Immature natural killer cell (primary cell): ENCODE measurements around the gene MAGEB6. TPM values are rescaled to one million over a fixed set of nuclear protein-coding genes. Genes with fewer than 3 reads are reported as not detected.
"Not testable (repeated sequence)": the region's sequence is repeated elsewhere in the genome, so short reads cannot be mapped to it uniquely, and the experiment has no call there.

Experiments
- DNase-seq, 3 donors: peaks; one replicate each; pipeline ENCODE4 v3.0.0; 2022; ENCODE audit warnings: mixed read lengths in 1 of 3
- H3K27ac Mint-ChIP-seq, 6 donors: one replicate each; pipeline ENCODE4 v1.8.0; 2020; ENCODE audit warnings: mixed read lengths in 6 of 6, mild to moderate bottlenecking in 5 of 6, inconsistent platforms in 4 of 6, moderate library complexity in 3 of 6
- H3K27me3 Mint-ChIP-seq, 3 donors: one replicate each; pipeline ENCODE4 v1.8.0; 2020 to 2021; ENCODE audit warnings: low read depth in 3 of 3, mild to moderate bottlenecking in 3 of 3, mixed read lengths in 3 of 3, moderate library complexity in 3 of 3, inconsistent platforms in 1 of 3
- H3K36me3 Mint-ChIP-seq, 3 donors: one replicate each; pipeline ENCODE4 v1.8.0; 2020; ENCODE audit warnings: mixed read lengths in 3 of 3, inconsistent platforms in 2 of 3, mild to moderate bottlenecking in 2 of 3
- H3K4me1 Mint-ChIP-seq, 2 donors: one replicate each; pipeline ENCODE4 v1.8.0; 2020; ENCODE audit warnings: inconsistent platforms in 2 of 2, mild to moderate bottlenecking in 2 of 2, mixed read lengths in 2 of 2, moderate library complexity in 1 of 2
- H3K4me3 Mint-ChIP-seq, 5 donors: one replicate each; pipeline ENCODE4 v1.8.0; 2020; ENCODE audit warnings: mild to moderate bottlenecking in 5 of 5, mixed read lengths in 5 of 5, inconsistent platforms in 3 of 5, moderate library complexity in 3 of 5
- H3K9me3 Mint-ChIP-seq, 6 donors: one replicate each; pipeline ENCODE4 v1.8.0; 2020; ENCODE audit warnings: mild to moderate bottlenecking in 6 of 6, mixed read lengths in 6 of 6, inconsistent platforms in 4 of 6, moderate library complexity in 3 of 6
- polyA plus RNA-seq, 3 donors: library from polyadenylated mRNA; unstranded; fragments of 300-500 nt; fragmentation: Illumina TruSeq; gene quantifications; one replicate each; pipeline ENCODE4 v1.2.3, GENCODE V29; 2021

MAGEB6 gene
- not detected for polyA plus RNA-seq

DNA sequence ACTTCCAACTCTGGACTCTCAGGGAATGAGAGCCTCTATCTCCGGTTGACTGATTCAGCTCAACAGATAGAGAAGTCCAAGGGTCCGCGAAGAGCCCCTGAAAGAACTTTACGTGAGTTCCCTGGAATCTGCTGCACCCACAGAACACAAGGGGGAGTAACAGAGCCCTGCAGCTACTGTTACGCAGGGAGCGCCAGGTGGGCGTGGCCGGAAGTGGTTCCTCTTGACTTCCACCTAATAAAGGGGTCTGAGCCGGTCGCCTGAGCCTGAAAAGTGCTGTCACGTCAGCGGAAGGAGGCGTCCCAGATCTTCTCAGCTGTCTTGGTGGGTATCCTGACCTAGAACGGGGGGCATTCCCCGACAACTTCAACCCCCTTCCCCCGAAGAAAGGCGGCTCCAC lies at the start of gene MAGEB6:
MAGEB6 (plus strand) TSS at position 237 of the 400 bp plus-strand sequence. CDS start 1,407 bp downstream, outside the sequence.
- H3K4me1 Mint-ChIP-seq = no peaks in the 10 kb centered on the region
- H3K27me3 Mint-ChIP-seq = no peaks in the 10 kb centered on the region
- no peak for DNase-seq

DNA sequence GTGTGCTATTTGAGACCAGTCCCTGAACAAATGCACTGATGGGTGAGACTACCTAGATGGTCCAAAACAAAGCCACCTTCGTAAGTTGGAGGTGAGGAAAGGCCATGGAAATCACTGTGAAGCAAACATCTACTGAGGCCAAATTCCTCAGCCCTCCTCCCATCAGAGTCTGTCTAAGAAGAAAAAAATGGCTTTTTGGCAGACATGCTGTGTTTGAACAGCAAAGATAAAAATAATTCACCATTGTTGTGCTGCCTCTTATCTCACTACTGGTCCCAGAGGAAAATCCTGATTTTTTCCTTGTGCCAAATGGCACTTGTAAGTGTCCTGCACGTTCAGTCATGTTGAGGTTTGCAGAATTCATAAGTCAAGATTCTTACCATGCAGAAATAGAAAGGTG lies 46.2 kb upstream of the MAGEB6 start:
- Mint-ChIP-seq H3K9me3 (peaks cover 2 to 10% (median 8%) of the 10 kb centered on the region in 6 donors), H3K27me3 (peaks cover 0 to 2% (median 0%) of the 10 kb centered on the region in 3 donors), H3K27ac (no peak overlapping the region), H3K4me1 (no peaks in the 10 kb centered on the region), H3K36me3 (no peaks in the 10 kb centered on the region), H3K4me3 (no peak overlapping the region)
- DNase-seq = no peak

More for the DNA sequence above, at the start of gene MAGEB6:
- Mint-ChIP-seq H3K4me3 (no peak within 1 kb of the TSS), H3K27ac (no peak within 1 kb of the TSS), H3K9me3 (peaks cover 0 to 6% (median 0%) of the 10 kb centered on the region in 6 donors), H3K36me3 (no peaks in the 10 kb centered on the region)

DNA sequence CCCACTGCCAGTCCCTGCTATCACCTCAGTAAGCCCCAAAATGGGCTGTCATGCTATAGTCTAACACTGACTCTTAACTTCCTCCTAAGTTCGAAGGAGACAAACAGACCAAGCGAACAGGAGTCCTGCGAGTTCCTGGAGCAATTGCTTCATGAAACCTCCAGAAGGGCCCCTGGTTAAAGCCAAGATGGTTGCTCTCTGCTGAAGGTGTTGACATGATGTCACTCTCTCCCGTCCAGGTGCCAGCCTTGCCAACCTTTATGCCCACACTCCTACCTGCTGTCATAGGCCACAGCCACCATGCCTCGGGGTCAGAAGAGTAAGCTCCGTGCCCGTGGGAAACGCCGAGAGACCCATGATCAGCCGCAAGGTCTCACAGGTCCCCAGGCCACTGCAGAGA lies 31.9 kb upstream of the MAGEB6 start, which contains the start of gene MAGEB6B:
MAGEB6B (plus strand) TSS at position 301 of the 400 bp plus-strand sequence; CDS start at position 301, 0 bp downstream.
- no peaks in the 10 kb centered on the region for H3K4me1 Mint-ChIP-seq
- H3K4me3 Mint-ChIP-seq = no peak within 1 kb of the TSS
- no peaks in the 10 kb centered on the region for H3K36me3 Mint-ChIP-seq
- no peak within 1 kb of the TSS for H3K27ac Mint-ChIP-seq
- peaks cover 0 to 3% (median 2%) of the 10 kb centered on the region in 3 donors for H3K27me3 Mint-ChIP-seq
- peaks cover 0 to 13% (median 6%) of the 10 kb centered on the region in 6 donors for H3K9me3 Mint-ChIP-seq
- DNase-seq = no peak

- H3K9me3 Mint-ChIP-seq = peaks cover 0 to 17% (median 6%) of the 10 kb centered on the region in 6 donors
- H3K36me3 Mint-ChIP-seq = no peaks in the 10 kb centered on the region
- peaks cover 0 to 4% (median 0%) of the 10 kb centered on the region in 3 donors for H3K27me3 Mint-ChIP-seq
- H3K27ac Mint-ChIP-seq = no peak overlapping the region
- no peaks in the 10 kb centered on the region for H3K4me1 Mint-ChIP-seq
- no peak overlapping the region for H3K4me3 Mint-ChIP-seq
- no peak for DNase-seq
These were observed 11.3 kb downstream of the MAGEB6 start for GRCh38 chrX:26203561-26203960.

- H3K4me3 Mint-ChIP-seq, H3K27me3 Mint-ChIP-seq, H3K36me3 Mint-ChIP-seq, DNase-seq, H3K4me1 Mint-ChIP-seq, H3K27ac Mint-ChIP-seq: not testable (repeated sequence)
- peaks cover 0 to 12% (median 6%) of the 10 kb centered on the region in 6 donors for H3K9me3 Mint-ChIP-seq
These were observed 12.5 kb downstream of the MAGEB6 start for GRCh38 chrX:26204717-26205116.

DNA sequence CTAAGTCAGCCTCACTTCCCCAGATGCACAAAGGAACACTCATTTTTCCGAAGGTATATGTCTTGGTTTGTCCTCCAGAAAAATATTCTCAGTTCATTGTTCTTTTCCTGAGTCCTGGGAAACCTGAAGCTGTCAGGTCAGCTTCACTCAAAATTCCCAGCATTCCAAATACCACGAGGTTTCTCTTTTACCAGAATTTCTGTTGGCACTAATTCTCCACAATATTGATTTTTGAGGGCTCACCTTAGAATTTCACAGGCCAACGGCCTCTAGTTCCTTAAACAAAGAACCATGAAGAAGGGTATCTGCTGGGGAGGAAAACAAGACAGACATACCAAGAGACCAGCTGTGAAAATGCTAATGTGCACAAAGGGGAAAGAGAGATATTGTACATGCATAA lies 15.8 kb downstream of the MAGEB6 start:
- Mint-ChIP-seq H3K4me3 (no peak overlapping the region), H3K36me3 (no peaks in the 10 kb centered on the region), H3K27me3 (peaks cover 0 to 4% (median 0%) of the 10 kb centered on the region in 3 donors), H3K4me1 (no peaks in the 10 kb centered on the region), H3K9me3 (peaks cover 0 to 20% (median 2%) of the 10 kb centered on the region in 6 donors), H3K27ac (no peak overlapping the region)
- no peak for DNase-seq

DNA sequence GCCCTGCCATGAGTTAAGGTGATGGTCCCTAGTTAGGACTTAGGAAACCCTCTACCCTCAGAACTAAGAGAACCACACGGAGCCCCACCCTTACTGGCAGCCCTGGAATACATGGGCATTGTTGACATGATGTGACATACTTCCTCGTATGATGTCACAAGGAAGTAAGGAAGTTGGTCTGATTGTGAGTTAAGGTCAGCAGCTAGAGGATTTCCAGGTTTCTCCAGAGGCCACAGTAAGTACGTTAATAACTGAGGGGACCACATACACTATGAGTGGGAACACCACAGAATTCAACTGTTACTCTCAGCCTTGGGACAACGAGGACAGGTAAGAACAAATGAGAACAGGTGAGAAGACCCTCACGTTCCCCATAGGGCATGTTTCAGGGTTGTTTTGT lies 23.6 kb downstream of the MAGEB6 start, which contains the start of gene MAGEB5:
MAGEB5 (plus strand) TSS at position 301 of the 400 bp plus-strand sequence. CDS start 1,133 bp downstream, outside the sequence.
- Mint-ChIP-seq H3K36me3 (no peaks in the 10 kb centered on the region), H3K4me3 (no peak within 1 kb of the TSS), H3K9me3 (peaks cover 0 to 5% (median 4%) of the 10 kb centered on the region in 6 donors), H3K27ac (no peak within 1 kb of the TSS), H3K27me3 (no peaks in the 10 kb centered on the region), H3K4me1 (no peaks in the 10 kb centered on the region)
- DNase-seq = no peak

- DNase-seq = no peak
- H3K4me3 Mint-ChIP-seq = no peak overlapping the region
- H3K36me3 Mint-ChIP-seq = no peaks in the 10 kb centered on the region
- no peaks in the 10 kb centered on the region for H3K4me1 Mint-ChIP-seq
- H3K27ac Mint-ChIP-seq = no peak overlapping the region
- H3K27me3 Mint-ChIP-seq = peaks cover 0 to 2% (median 0%) of the 10 kb centered on the region in 3 donors
- peaks cover 0 to 8% (median 3%) of the 10 kb centered on the region in 6 donors for H3K9me3 Mint-ChIP-seq
These were observed 27.1 kb downstream of the MAGEB6 start for GRCh38 chrX:26219351-26219750.

GRCh38 chrX:26234177-26234576 lies 41.9 kb downstream of the MAGEB6 start:
- Mint-ChIP-seq H3K27ac (no peak overlapping the region), H3K36me3 (no peaks in the 10 kb centered on the region), H3K9me3 (peaks cover 4 to 15% (median 11%) of the 10 kb centered on the region in 6 donors), H3K4me1 (no peaks in the 10 kb centered on the region), H3K27me3 (peaks cover 0 to 5% (median 4%) of the 10 kb centered on the region in 3 donors), H3K4me3 (no peak overlapping the region)
- DNase-seq = no peak

Other genes with a start within 250 kb of the MAGEB6 start
- gene MAGEB18, start 54.1 kb upstream of the MAGEB6 start, polyA plus RNA-seq = not detected
- gene MAGEB6B, start 31.8 kb upstream of the MAGEB6 start, polyA plus RNA-seq = not detected
- gene MAGEB5, start 23.7 kb downstream of the MAGEB6 start, polyA plus RNA-seq = not detected